GM12878 (cell line): ENCODE measurements around the gene HNRNPA0. TPM values are rescaled to one million over a fixed set of nuclear protein-coding genes. Genes with fewer than 3 reads are reported as not detected.

Experiments
- ATAC-seq: fragments of 200-7000 bp; cut with Tn5 transposase; 3 replicates; pipeline ENCODE4 v1.9.1; 2020; ENCODE audit warnings: mild to moderate bottlenecking, moderate library complexity
- BruUV-seq: library from RNA; stranded (reverse); fragments of 400-500 nt; replicated peaks from 2 replicates; lab custom pipeline; 2021; lab: Mats Ljungman, UMichigan
- CTCF ChIA-PET: fragments of 300-600 bp; sonication (Branson Sonifier 250); formaldehyde crosslinking; extraction: SDS; loops from one replicate; lab custom pipeline; 2021; ENCODE audit warnings: inconsistent platforms; lab: Yijun Ruan, JAX
- POLR2A ChIA-PET: fragments of 350-600 bp; formaldehyde crosslinking; extraction: SDS; loops from one replicate; lab custom pipeline; 2021; ENCODE audit warnings: inconsistent platforms; lab: Charles Lee
- RAD21 ChIA-PET: fragments of 300-600 bp; sonication (Branson Sonifier 250); formaldehyde crosslinking; loops from one replicate; lab custom pipeline; 2023; ENCODE audit warnings: antibody characterized with exemption; ENCODE audit not compliant: unreplicated experiment; lab: Charles Lee
- SMC1A ChIA-PET: fragments of 300-600 bp; sonication (Branson Sonifier 250); formaldehyde crosslinking; loops from one replicate; lab custom pipeline; 2023; ENCODE audit not compliant: unreplicated experiment, uncharacterized antibody; lab: Charles Lee
- DNase-seq: peaks from one replicate; pipeline ENCODE4 v3.0.0-alpha.2; 2011; ENCODE audit warnings: low read depth, low spot score
- FAIRE-seq: peaks from 3 replicates; lab custom pipeline; 2011; peaks lifted over from hg19 to GRCh38; lab: Jason Lieb, UNC
- H2AFZ ChIP-seq: 2 replicates; pipeline ENCODE4 v1.6.0; 2011; ENCODE audit warnings: low read depth, low read length, control low read depth; ENCODE audit not compliant: control insufficient read depth
- H3K27ac ChIP-seq: 2 replicates; pipeline ENCODE4 v1.5.1; 2011; ENCODE audit warnings: control low read depth; ENCODE audit not compliant: control insufficient read depth, insufficient read depth
- H3K27me3 ChIP-seq, 2 experiments: replicated peaks in 1 of 2; 2 replicates each; pipeline versions ENCODE4 v1.6.0 to v1.6.1; 2011; ENCODE audit warnings: low read length in 1 of 2; ENCODE audit not compliant: control insufficient read depth in 2 of 2, insufficient read depth in 2 of 2
- H3K36me3 ChIP-seq, 2 experiments: 2 replicates each; pipeline ENCODE4 v1.5.1; 2011; ENCODE audit warnings: low read length in 1 of 2; ENCODE audit not compliant: control insufficient read depth in 2 of 2, insufficient read depth in 2 of 2
- H3K4me1 ChIP-seq: 2 replicates; pipeline ENCODE4 v1.6.1; 2011; ENCODE audit warnings: mild to moderate bottlenecking, low read length, moderate library complexity, mixed read lengths; ENCODE audit not compliant: control insufficient read depth, insufficient read depth
- H3K4me2 ChIP-seq: 2 replicates; pipeline ENCODE4 v1.6.0; 2011; ENCODE audit warnings: control low read depth; ENCODE audit not compliant: control insufficient read depth, insufficient read depth
- H3K4me3 ChIP-seq: fragments of 200-600 bp; sonication (generic); 2 replicates; pipeline ENCODE4 v1.5.1; 2016
- H3K79me2 ChIP-seq: 2 replicates; pipeline ENCODE4 v1.6.0; 2011; ENCODE audit warnings: low read length; ENCODE audit not compliant: control insufficient read depth, insufficient read depth
- H3K9ac ChIP-seq: 2 replicates; pipeline ENCODE4 v1.8.0; 2011; ENCODE audit warnings: low read length, control low read depth, mixed read lengths; ENCODE audit not compliant: control insufficient read depth, insufficient read depth
- H3K9me3 ChIP-seq: replicated peaks from 3 replicates; pipeline ENCODE4 v1.5.1; 2011; ENCODE audit warnings: mild to moderate bottlenecking, low read length; ENCODE audit not compliant: control insufficient read depth, insufficient read depth
- H4K20me1 ChIP-seq: 2 replicates; pipeline ENCODE4 v1.6.0; 2011; ENCODE audit not compliant: control insufficient read depth, insufficient read depth
- BACH1 ChIP-seq: fragments of 450-650 bp; IDR thresholded peaks from 2 replicates; pipeline ENCODE4 v1.6.1; 2017; ENCODE audit warnings: mild to moderate bottlenecking, borderline replicate concordance
- BCLAF1 ChIP-seq: fragments of 450-650 bp; IDR thresholded peaks from 2 replicates; pipeline ENCODE4 v1.6.1; 2017; ENCODE audit warnings: antibody characterized with exemption, mild to moderate bottlenecking, moderate library complexity
- CHD4 ChIP-seq: fragments of 200-600 bp; sonication (generic); IDR thresholded peaks from 2 replicates; pipeline ENCODE4 v1.6.1; 2016; ENCODE audit warnings: mild to moderate bottlenecking
- MYC ChIP-seq: IDR thresholded peaks from 2 replicates; pipeline ENCODE4 v1.6.1; 2011; ENCODE audit warnings: mild to moderate bottlenecking, low read length, moderate library complexity, inconsistent platforms; ENCODE audit not compliant: insufficient read depth, insufficient replicate concordance, insufficient read length, severe bottlenecking
- SREBF2 ChIP-seq: IDR thresholded peaks from 2 replicates; pipeline ENCODE4 v1.6.1; 2012; ENCODE audit warnings: mild to moderate bottlenecking, low read length
- TAF1 ChIP-seq: IDR thresholded peaks from 2 replicates; pipeline ENCODE4 v1.6.1; 2011; ENCODE audit warnings: mild to moderate bottlenecking, low read depth, low read length, borderline replicate concordance
- YY1 ChIP-seq: IDR thresholded peaks from 2 replicates; pipeline ENCODE4 v1.6.1; 2011; ENCODE audit warnings: low read depth, mild to moderate bottlenecking, low read length
- ZNF622 ChIP-seq: fragments of 450-650 bp; IDR thresholded peaks from 2 replicates; pipeline ENCODE4 v1.6.1; 2017; ENCODE audit warnings: mild to moderate bottlenecking, inconsistent platforms
- WGBS: methylation state at CpG from one replicate; pipeline ENCODE4 v1.1.6; 2016; ENCODE audit warnings: low lambda C conversion rate; ENCODE audit not compliant: insufficient replicate concordance, insufficient coverage; ENCODE audit errors: missing lambda C conversion rate; 5-methylcytosine and 5-hydroxymethylcytosine counted together
- in situ Hi-C: fragments of 300-500 bp; cut with MboI; formaldehyde crosslinking; loops from 9 replicates; pipeline ENCODE4 v1.14.3; 2018; ENCODE audit warnings: mixed read lengths
- intact Hi-C: fragments of 100-400 bp; cut with micrococcal nuclease; formaldehyde crosslinking; loops from one replicate; pipeline ENCODE4 v1.14.2; 2022; ENCODE audit not compliant: unreplicated experiment
- polyA plus RNA-seq, 11 experiments: library from polyadenylated mRNA; depleted of rRNA in 4 of 11; unstranded in 6 of 11; stranded (reverse) in 5 of 11; fragments of >200 nt; fragmentation: Nextera tagmentation in 4 of 11; fragmentation: Illumina TruSeq in 1 of 11; extraction: Ambion mirVana in 4 of 11; extraction: Trizol in 1 of 11; gene quantifications; 1 replicate in 1 of 11; 2 replicates in 10 of 11; pipeline versions ENCODE4 v1.2.1 to v1.2.3, GENCODE V29; 2011 to 2016; ENCODE audit warnings: inconsistent platforms in 2 of 11, missing spikeins in 2 of 11, low read depth in 1 of 11
- total RNA-seq, 4 experiments: library from RNA; depleted of rRNA in 3 of 4; stranded (reverse); fragments of >200 nt in 3 of 4; fragmentation: Illumina TruSeq in 1 of 4; extraction: Trizol in 1 of 4; gene quantifications; 2 replicates each; pipeline versions ENCODE4 v1.2.1 to v1.2.3, GENCODE V29; 2013 to 2021

Gene HNRNPA0
- total and polyA plus RNA-seq, 10 of the 15 experiments (the other 5 are each of a cell fraction or from before 2014, with no cell fraction given): 6.3 to 45.0 (median 12.5) TPM

GRCh38 chr5:137736496-137736895 lies 17.7 kb downstream of the HNRNPA0 start:
- Histone ChIP-seq H3K4me3 (peak overlapping the region; percentile 61; the same call in 1 of the 2 replicates), H2AFZ (peak overlapping the region; percentile 11), H3K4me2 (peak overlapping the region; percentile 88), H3K9ac (peak overlapping the region; percentile 52; the same call in 1 of the 2 replicates), H3K27me3 (no peaks in the 10 kb centered on the region), H4K20me1 (no peaks in the 10 kb centered on the region), H3K79me2 (peaks cover 8% of the 10 kb centered on the region), H3K36me3 (no peaks in the 10 kb centered on the region), H3K4me1 (peaks cover 15% of the 10 kb centered on the region), H3K27ac (peak overlapping the region; percentile 86), H3K9me3 (no peaks in the 10 kb centered on the region; the same call in 2 of the 3 replicates)
- ATAC-seq (no peak), FAIRE-seq (no peak), DNase-seq (no peak)
- intact Hi-C loops: no loop called here
- ChIA-PET CTCF (interaction anchor here (0.8 to 18.4 kb wide), 15 partner anchors 8 to 300 kb away, joined by 3 to 619 read pairs (median 3); partner anchors contain the start of gene HNRNPA0), RAD21 (interaction anchor here (0.8 to 3.2 kb wide), 9 partner anchors 8 to 152 kb away, joined by 3 to 28 read pairs (median 4); no protein-coding TSS in a partner anchor), POLR2A (interaction anchor here (0.9 to 1.6 kb wide), 5 partner anchors 10 to 71 kb away, joined by 3 to 9 read pairs (median 4); no protein-coding TSS in a partner anchor), SMC1A (interaction anchor here (1.1 to 4.4 kb wide), 14 partner anchors 8 to 109 kb away, joined by 3 to 56 read pairs (median 4); no protein-coding TSS in a partner anchor)
- no TSS peak for BruUV-seq
- in situ Hi-C loops: loop anchor here (5.0 kb wide), 1 partner anchor 79 kb away; no protein-coding TSS in a partner anchor
- TF ChIP-seq CHD4: no peak
- TF ChIP-seq BACH1: no peak
- TF ChIP-seq TAF1: no peak
- TF ChIP-seq BCLAF1: no peak
- TF ChIP-seq SREBF2: no peak
- TF ChIP-seq MYC: no peak
- TF ChIP-seq ZNF622: no peak
- no peak for TF ChIP-seq YY1
- WGBS: 89% methylated on average over 1 of the region's 1 CpG
